Adrenal gland (tissue), 12 donors: ENCODE measurements around the gene ADORA1. TPM values are rescaled to one million over a fixed set of nuclear protein-coding genes. Genes with fewer than 3 reads are reported as not detected.

ENCODE experiments used
- DNase-seq, 7 donors: peaks; one replicate each; pipeline ENCODE4 v3.0.0-alpha.2; 2019 to 2020
- H3K27ac ChIP-seq, 5 donors: fragments of 200-600 bp; sonication (generic) in 4 of 5; 1 replicate in 3 of 5; 2 replicates in 2 of 5; pipeline versions ENCODE4 v1.5.1 to v1.8.0; 2016 to 2020; ENCODE audit warnings: mild to moderate bottlenecking in 1 of 5
- H3K27me3 ChIP-seq: fragments of 200-600 bp; 2 replicates; pipeline ENCODE4 v1.8.0; 2021
- H3K36me3 ChIP-seq, 2 donors: fragments of 200-600 bp; replicated peaks in 1 of 2; 1 replicate in 1 of 2; 2 replicates in 1 of 2; pipeline versions ENCODE4 v1.5.1 to v1.8.0; 2018 to 2022
- H3K4me1 ChIP-seq, 2 donors: fragments of 200-600 bp; replicated peaks in 1 of 2; 1 replicate in 1 of 2; 2 replicates in 1 of 2; pipeline versions ENCODE4 v1.5.1 to v1.8.0; 2018 to 2021
- H3K4me3 ChIP-seq, 4 donors: fragments of 200-600 bp; sonication (generic) in 3 of 4; one replicate each; pipeline ENCODE4 v1.5.1; 2016 to 2018
- H3K9me3 ChIP-seq, 3 donors: fragments of 200-600 bp; sonication (generic) in 1 of 3; replicated peaks in 1 of 3; 1 replicate in 2 of 3; 2 replicates in 1 of 3; pipeline versions ENCODE4 v1.5.1 to v1.8.0; 2016 to 2021
- CTCF ChIP-seq, 6 experiments: fragments of 450-650 bp in 4 of 6; fragments of 200-600 bp in 2 of 6; sonication (generic) in 1 of 6; IDR thresholded peaks; 1 replicate in 5 of 6; 2 replicates in 1 of 6; pipeline versions ENCODE4 v1.5.1 to v1.8.0; 2016 to 2021; ENCODE audit warnings: antibody characterized with exemption in 6 of 6, mild to moderate bottlenecking in 2 of 6, moderate library complexity in 1 of 6
- POLR2A ChIP-seq, 2 donors: fragments of 450-650 bp; IDR thresholded peaks; one replicate each; pipeline ENCODE4 v1.6.1; 2017; ENCODE audit warnings: antibody characterized with exemption in 2 of 2, mild to moderate bottlenecking in 2 of 2, moderate library complexity in 1 of 2
- WGBS, 4 donors: extraction: QIAGEN DNeasy Blood & Tissue Kit in 2 of 4; methylation state at CpG; one replicate each; pipeline versions ENCODE4 v1.1.5 to v1.1.7; 2013 to 2017; 5-methylcytosine and 5-hydroxymethylcytosine counted together
- intact Hi-C, 2 donors: fragments of 100-400 bp; cut with DNase I; formaldehyde crosslinking; loops; one replicate each; pipeline versions ENCODE4 v1.14.1 to v1.15.0; 2022 to 2023
- polyA plus RNA-seq, 3 donors: library from polyadenylated mRNA; stranded (reverse); fragments of 200-250 nt in 2 of 3; fragments of 350-450 nt in 1 of 3; fragmentation: Illumina TruSeq in 1 of 3; extraction: RNeasy Lipid Tissue Mini Kit (QIAGEN cat#74804) in 1 of 3; gene quantifications; one replicate each; pipeline ENCODE4 v1.2.3, GENCODE V29; 2013 to 2014
- total RNA-seq, 9 donors: library from RNA; depleted of rRNA in 4 of 9; stranded (reverse); fragments of >200 nt in 4 of 9; fragments of 120-200 nt in 1 of 9; fragmentation: NEBNext Ultra II Directional in 1 of 9; extraction: Animal tissue kit (Norgen Biotek cat#: 25700) in 1 of 9; gene quantifications; one replicate each; pipeline versions ENCODE4 v1.1.0 to v1.2.4, GENCODE V29; 2013 to 2023
- donor health status: healthy with polysubstance abuse.
- donor health status: Bipolar disorder and iron deficiency.
- donor health status: DM: yes; HTN: yes; CAD: no.
- donor health status: DM: no; HTN: no; CAD: no.
- donor health status: DM: no; HTN: no; CAD: no.
- donor health status: DM: yes; HTN: yes; CAD: no.

ADORA1 gene
- total and polyA plus RNA-seq, 12 donors: 0.14 to 1.7 (median 0.59) TPM

DNA sequence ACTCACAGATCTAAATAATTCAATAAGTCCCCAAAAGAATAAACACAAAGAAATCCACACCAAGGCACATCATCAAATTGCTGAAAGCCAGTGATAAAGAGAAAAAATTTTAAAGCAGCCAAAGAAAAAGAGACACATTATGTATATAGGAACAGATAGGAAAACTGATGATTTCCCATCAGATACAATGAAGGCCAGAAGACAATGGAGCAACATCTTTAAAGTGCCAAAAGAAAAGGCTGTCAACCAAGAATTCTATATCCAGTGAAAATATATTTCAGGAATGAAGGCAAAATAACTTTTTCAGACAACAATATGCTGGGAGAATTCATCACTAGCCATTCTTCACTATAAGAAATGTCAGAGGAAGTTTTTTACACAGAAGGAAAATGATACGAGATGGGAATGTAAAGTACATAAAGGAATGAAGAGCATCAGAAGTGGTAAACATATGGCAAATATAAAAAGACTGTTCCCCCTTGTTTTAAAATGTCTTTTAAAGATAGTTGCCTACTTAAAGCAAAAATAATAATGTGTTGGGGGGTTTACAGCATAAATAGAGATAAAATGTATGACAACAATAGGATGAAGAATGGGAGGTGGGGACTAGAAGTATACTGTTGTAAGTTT lies 32.4 kb upstream of the ADORA1 start:
- no peak for DNase-seq
- intact Hi-C loops: no loop called here
- Histone ChIP-seq H3K9me3 (peaks cover 0 to 9% (median 0%) of the 10 kb centered on the region in 3 donors), H3K27me3 (peaks cover 3% of the 10 kb centered on the region), H3K4me1 (no peaks in the 10 kb centered on the region), H3K27ac (no peak overlapping the region), H3K4me3 (no peak overlapping the region), H3K36me3 (no peaks in the 10 kb centered on the region)
- WGBS, 4 donors: 85 to 90% (median 88%) methylated on average over 1 of the region's 1 CpG
- TF ChIP-seq POLR2A (IDR thresholded peaks at IDR 0.05) (no peak), CTCF (IDR thresholded peaks at IDR 0.05) (no peak)

DNA sequence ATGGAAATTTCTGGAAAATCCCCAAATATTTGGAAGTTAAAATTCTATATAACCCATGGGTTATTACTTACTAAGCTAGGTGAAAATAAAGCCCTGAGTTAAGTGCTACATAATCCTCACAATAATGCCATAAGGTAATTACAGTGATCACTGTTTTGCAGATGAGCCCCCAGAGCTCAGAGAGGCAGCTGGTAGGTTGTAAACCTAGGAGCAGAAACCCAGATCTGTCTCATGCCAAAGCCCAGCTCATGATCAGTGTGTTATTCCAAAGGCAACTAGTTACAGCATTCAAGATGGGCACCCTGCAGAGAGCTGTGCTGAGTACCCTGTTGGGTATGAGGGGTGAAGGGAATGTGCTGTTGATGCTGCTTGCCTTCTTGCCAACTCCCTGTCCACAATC lies 31.0 kb upstream of the ADORA1 start:
- DNase-seq: no peak
- TF ChIP-seq POLR2A (IDR thresholded peaks at IDR 0.05) (no peak), CTCF (IDR thresholded peaks at IDR 0.05) (no peak)
- Histone ChIP-seq H3K27ac (no peak overlapping the region), H3K9me3 (peaks cover 0 to 9% (median 0%) of the 10 kb centered on the region in 3 donors), H3K4me3 (no peak overlapping the region), H3K27me3 (peaks cover 3% of the 10 kb centered on the region), H3K36me3 (no peaks in the 10 kb centered on the region), H3K4me1 (no peaks in the 10 kb centered on the region)
- intact Hi-C loops: no loop called here

DNA sequence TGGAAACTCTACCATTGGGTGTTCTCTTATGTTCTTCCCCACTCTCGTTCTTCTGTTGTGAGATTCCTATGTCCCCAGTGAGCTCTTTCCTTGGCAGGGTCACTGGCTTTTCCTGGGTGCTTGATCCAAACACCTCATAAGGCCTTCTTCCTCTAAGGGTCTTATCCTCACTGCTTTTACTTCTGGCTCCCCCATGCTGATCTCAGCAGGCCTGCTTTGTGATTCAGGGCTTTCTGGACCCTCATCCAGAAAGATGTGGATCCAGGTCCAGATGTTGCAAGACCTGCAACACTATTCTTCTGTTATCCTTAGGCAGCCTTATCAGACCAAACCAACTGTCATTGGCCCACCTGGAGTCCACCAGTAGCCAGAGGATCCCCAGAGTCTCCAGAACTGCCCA lies 30.5 kb upstream of the ADORA1 start:
- whole genome bisulfite sequencing, 4 donors: 64 to 92% (median 70%) methylated on average over 1 of the region's 1 CpG
- peaks cover 3% of the 10 kb centered on the region for H3K27me3 ChIP-seq
- DNase-seq: no peak
- H3K36me3 ChIP-seq: no peaks in the 10 kb centered on the region
- TF ChIP-seq POLR2A (IDR thresholded peaks at IDR 0.05) (no peak), CTCF (IDR thresholded peaks at IDR 0.05) (no peak)
- H3K9me3 ChIP-seq: peaks cover 0 to 9% (median 0%) of the 10 kb centered on the region in 3 donors
- H3K27ac ChIP-seq: no peak overlapping the region
- H3K4me3 ChIP-seq: no peak overlapping the region
- H3K4me1 ChIP-seq: no peaks in the 10 kb centered on the region
- intact Hi-C loops: no loop called here

GRCh38 chr1:203098445-203098844 lies 29.1 kb upstream of the ADORA1 start:
- no peak for TF ChIP-seq POLR2A (IDR thresholded peaks at IDR 0.05)
- TF ChIP-seq CTCF (IDR thresholded peaks at IDR 0.05): no peak
- 82 to 90% (median 86%) methylated on average over 1 of the region's 1 CpG for WGBS, 4 donors
- Histone ChIP-seq H3K4me3 (no peak overlapping the region), H3K27me3 (peaks cover 3% of the 10 kb centered on the region), H3K27ac (no peak overlapping the region), H3K9me3 (peaks cover 0 to 9% (median 0%) of the 10 kb centered on the region in 3 donors), H3K4me1 (no peaks in the 10 kb centered on the region), H3K36me3 (no peaks in the 10 kb centered on the region)
- no peak for DNase-seq
- intact Hi-C loops: no loop called here
